ENCODE measurements around the gene HSPB3.
"Not testable (repeated sequence)": the region's sequence is repeated elsewhere in the genome, so short reads cannot be mapped to it uniquely, and the experiment has no call there.

HSPB3 gene, protein sequence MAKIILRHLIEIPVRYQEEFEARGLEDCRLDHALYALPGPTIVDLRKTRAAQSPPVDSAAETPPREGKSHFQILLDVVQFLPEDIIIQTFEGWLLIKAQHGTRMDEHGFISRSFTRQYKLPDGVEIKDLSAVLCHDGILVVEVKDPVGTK

DNA sequence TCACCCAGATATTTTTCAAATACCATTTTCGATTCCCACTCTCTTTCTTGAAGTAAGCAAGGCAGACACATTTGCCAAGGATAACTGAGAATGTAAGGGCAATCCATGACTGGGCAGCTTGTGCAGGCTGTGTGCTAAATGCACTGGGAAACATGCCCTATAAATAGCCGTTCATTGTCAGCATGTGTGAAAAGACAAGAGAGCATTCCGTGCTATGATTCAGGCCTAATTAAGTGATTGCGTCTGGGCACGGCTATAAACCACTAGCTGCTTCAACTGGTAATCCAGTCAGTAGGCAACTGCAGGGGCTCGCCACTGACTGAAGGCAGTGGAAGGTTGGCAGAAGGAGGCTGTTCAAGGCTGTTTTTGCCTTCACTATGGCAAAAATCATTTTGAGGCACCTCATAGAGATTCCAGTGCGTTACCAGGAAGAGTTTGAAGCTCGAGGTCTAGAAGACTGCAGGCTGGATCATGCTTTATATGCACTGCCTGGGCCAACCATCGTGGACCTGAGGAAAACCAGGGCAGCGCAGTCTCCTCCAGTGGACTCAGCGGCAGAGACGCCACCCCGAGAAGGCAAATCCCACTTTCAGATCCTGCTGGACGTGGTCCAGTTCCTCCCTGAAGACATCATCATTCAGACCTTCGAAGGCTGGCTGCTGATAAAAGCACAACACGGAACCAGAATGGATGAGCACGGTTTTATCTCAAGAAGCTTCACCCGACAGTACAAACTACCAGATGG is at the start of gene HSPB3:
TSS of gene HSPB3 (plus strand) at position 287 of the 745 bp plus-strand sequence. CDS start at position 378, 91 bp downstream.
- DNase-seq: peak; percentile 30

GRCh38 chr5:54411176-54411575 is 44.3 kb upstream of the HSPB3 start:
- DNase-seq: no peak

DNA sequence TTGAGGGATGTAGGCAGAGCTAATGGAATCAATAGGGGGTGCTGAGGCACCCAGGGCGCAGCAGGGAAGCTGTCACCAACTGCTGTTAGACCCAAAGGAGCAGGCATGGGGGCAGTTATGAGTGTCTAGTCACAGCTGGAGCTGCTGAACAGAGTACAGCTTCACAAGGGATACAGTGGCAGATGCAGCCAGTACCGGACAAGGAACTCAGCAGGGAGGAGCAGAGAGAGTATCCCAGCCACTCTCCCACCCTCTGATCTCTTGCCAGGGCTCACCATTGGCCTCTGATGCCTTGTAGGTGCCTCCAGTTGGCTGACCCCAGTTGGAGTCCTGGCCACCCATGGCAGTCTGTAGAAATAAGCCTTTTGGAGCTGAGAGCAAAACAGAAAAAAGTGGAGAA is 42.6 kb upstream of the HSPB3 start:
- DNase-seq: no peak

DNA sequence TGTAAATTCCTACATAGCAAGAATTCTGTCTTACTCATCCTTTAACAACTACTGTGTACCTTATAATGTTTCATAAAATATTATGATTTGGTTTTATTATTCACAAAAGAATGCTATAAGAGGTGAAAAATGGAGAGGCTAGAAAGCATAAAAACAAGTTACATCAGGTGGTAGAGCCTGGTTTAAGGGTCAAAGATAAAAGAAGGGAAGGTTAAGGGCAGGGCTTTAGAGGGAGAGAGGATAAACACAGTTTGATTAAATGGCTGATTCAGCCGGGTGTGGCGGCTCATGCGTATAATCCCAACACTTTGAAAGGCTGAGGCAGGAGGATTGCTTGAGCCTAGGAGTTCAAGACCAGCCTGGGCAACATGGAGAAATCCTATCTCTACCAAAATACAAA is 40.4 kb upstream of the HSPB3 start:
- no peak for DNase-seq

- no peak for DNase-seq
Observed at GRCh38 chr5:54415896-54416601, 39.5 kb upstream of the HSPB3 start.

DNA sequence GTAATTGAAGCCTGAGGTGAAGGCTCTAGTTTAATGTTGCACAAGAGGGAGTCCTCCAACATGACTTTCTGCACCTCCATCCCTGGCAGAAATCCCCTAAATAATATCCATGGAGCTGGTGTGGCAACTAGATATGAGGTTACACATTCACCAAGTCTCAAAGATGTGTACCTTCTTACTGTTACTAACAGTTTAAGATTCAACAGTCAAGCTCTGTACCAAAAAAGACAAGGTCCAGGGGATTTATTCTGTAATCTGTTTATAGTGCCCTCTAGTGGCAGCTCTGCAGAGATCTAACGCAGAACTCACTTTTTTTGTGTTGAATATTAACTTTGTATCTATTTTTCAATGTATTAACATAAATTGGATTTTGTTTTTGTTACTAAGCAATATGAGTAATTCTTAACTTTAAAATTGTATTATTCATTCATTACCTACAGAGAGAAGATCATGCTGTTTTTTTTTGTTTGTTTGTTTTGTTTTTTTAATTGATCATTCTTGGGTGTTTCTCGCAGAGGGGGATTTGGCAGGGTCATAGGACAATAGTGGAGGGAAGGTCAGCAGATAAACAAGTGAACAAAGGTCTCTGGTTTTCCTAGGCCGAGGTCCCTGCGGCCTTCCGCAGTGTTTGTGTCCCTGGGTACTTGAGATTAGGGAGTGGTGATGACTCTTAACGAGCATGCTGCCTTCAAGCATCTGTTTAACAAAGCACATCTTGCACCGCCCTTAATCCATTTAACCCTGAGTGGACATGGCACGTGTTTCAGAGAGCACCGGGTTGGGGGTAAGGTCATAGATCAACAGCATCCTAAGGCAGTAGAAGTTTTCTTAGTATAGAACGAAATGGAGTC is 35.7 kb upstream of the HSPB3 start:
- peak; percentile 28 for DNase-seq

GRCh38 chr5:54420511-54420910 is 35.0 kb upstream of the HSPB3 start:
- not testable (repeated sequence) for DNase-seq

DNA sequence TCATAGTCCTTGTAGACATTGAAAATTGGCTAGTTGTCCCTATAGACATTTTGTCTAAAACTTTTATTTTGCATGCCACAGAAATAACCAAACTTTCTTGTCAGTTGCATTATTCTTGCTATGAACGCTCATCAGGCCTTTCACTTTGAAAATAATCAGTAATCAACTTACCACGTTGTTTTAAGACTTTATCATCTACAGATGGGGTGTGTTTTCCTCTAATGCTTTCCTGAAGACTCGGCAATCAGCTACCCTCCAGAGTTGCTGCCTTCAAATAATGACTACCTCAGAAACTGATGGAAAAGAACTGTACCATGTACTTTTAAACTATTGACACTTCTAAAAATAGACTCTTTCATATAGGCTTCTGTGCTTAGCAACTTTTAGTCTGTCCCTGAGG is 33.5 kb upstream of the HSPB3 start:
- DNase-seq: no peak

GRCh38 chr5:54425258-54425657 is 30.2 kb upstream of the HSPB3 start:
- DNase-seq: no peak

DNA sequence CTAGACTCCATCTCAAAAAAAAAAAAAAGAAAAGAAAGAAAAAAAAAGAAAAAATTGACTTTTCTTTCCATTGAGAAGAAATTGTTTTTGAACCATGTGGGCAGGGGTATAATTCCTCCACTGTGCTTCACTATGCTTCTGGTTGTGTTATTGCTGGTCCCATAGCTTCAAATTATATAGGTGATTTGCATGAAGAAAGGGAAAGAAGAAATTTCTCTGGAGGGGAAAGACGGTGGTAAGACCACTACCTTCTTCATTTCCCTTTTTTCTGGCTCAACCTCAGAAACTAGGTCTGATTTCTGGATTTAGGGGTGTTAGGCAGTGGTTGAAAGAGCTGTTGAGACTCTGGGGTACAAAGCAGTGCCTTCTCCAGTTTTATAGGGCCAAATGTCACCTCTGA is 29.3 kb upstream of the HSPB3 start:
- DNase-seq: no peak

DNA sequence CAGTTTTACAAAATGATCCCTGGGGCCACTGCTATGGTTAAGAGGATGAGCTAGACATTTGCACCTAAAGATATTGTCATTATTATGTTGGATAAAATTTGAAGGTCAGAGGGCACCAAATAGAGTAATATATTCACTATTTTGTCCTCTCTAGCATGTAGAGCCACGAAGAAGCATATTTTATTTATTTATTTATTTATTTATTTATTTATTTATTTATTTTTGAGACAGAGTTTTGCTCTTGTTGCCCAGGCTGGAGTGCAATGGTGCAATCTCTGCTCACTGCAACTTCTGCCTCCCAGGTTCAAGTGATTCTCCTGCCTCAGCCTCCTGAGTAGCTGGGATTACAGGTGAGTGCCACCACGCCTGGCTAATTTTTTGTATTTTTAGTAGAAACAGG is 20.8 kb upstream of the HSPB3 start:
- not testable (repeated sequence) for DNase-seq

DNA sequence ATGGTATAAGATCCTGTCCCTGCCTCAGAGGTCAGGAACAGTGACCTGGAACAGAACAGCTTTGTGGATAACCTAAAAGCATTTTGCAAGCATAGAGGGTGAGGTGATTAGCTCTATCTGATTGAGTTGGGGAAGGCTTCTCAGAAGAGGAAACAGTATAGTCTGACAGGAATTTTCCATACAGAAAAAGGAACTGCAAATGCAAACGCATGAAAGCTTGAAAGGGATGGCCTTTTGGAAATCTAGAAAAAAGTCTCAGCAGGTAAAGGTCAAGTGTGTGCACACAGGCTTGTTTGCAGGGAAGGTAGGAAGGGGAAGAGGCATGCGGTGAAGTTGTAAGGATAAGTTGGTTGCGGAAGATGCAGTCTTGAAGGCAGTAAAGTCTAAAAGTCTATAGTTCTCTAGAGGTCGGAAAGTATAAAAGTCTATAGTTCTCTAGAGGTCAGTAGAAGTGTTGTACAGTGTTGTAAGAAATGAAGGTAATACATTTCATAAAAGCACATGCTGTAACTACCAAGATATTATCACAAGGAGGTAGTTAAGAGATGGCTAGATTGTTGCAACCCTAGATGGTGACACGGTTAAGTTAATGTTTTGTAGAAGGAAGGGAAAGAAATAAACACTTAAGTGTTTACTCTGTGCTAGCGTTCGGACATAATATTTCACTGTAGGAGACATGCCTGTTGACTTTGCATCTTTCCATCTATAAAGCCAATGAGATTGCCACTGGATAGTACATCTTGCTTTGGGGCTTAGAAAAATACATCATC is 16.7 kb upstream of the HSPB3 start:
- no peak for DNase-seq

DNA sequence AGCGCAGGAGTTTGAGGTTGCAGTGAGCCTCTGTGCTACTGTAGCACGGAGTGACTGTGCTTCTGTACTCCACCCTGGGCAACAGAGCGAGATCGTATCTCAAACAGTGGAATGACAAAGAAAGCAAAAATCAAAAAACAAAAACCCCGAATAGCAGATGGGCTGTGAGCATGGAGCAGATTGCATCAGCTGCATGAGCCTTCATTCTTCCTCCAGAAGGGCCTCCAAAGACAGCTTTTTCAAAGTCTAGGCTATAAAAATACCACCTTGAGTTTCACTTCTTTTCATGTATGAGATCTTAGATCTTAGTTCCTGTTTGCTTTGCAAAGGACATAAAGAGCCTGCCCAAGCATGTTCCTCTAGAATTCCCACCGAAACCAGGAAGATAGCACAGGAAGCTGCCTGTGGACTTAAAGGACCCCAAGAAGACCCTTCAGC is 15.0 kb upstream of the HSPB3 start:
- DNase-seq: no peak

DNA sequence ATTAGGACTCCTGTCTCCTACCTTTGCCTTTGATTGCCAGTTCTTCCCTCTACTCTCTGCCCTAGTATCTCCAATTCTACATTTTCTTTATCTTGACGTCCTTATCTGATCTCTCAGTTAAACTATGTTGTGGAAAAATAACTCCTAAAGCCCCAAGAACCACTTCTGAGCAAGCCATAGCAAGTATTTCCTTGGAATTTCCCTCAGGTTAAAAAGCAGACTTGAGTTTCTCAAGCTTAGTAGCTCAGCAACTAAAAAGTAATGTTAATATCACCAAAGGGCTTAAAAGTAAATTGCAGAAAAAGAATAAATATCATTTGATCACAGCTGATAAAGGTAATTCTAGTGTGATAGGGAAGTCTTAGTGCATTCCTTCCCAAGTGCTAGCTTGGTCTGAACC is 13.2 kb upstream of the HSPB3 start:
- no peak for DNase-seq

DNA sequence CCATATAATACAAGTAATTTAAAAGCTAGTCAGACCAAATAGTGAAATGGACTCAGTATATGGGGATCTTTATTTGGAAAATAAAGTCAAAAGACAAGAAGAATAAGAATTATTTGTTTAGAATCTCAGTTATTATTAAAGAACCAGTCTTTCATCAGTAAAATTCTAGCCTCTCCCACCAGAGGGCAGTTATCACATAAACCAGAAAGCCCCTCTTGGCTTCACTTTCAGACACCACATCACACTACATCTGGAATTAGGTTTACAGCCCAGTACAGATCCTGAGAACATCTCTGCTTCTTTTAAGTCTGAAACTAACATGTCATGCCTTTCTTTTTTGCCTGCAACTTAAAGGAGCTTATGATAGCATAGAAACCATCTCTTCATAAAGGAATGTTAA is 12.2 kb upstream of the HSPB3 start:
- no peak for DNase-seq

GRCh38 chr5:54445691-54446378 is 9.7 kb upstream of the HSPB3 start:
- no peak for DNase-seq

- DNase-seq: no peak
Observed at GRCh38 chr5:54446379-54446732, 9.1 kb upstream of the HSPB3 start.

GRCh38 chr5:54449923-54450322 is 5.6 kb upstream of the HSPB3 start:
- no peak for DNase-seq

GRCh38 chr5:54450542-54450941 is 5.0 kb upstream of the HSPB3 start:
- no peak for DNase-seq

GRCh38 chr5:54453046-54453445 is 2.5 kb upstream of the HSPB3 start:
- DNase-seq: no peak

DNA sequence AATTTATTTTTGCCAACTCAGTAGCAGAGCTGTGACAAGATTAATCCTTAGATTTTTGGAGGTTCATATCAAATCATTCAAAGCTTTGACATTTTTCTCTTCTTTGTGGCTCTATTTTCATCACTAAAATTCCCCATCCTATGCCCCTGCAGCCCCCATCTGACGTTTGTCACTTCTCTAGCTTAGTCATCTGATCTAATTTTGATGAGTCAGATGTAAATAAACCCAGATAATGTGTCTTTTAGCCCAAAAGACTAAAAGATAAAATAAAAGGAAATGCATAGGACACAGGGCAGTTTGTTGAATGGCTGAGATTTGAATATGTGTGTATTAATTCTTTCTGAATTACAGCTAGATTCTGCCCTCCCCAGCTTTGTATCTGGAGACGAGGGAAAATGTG is 897 bp upstream of the HSPB3 start:
- DNase-seq: no peak
